Endometrium (tissue), 2 donors: ENCODE measurements around the gene PER2.

ENCODE experiments used
- FAIRE-seq: peaks from 2 replicates; lab custom pipeline; 2012; peaks lifted over from hg19 to GRCh38; lab: Jason Lieb, UNC
- donor health status: control.
- donor health status: control.

Gene PER2

GRCh38 chr2:238226698-238227586 lies 61.5 kb downstream of the PER2 start:
- FAIRE-seq, result no peak

GRCh38 chr2:238225911-238226697 lies 62.3 kb downstream of the PER2 start:
- no peak for FAIRE-seq

- no peak for FAIRE-seq
These were observed 63.3 kb downstream of the PER2 start for GRCh38 chr2:238225121-238225520.

- FAIRE-seq, result no peak
These were observed 63.9 kb downstream of the PER2 start for GRCh38 chr2:238224356-238225035.

GRCh38 chr2:238220892-238221521 lies 67.4 kb downstream of the PER2 start:
- FAIRE-seq, result no peak

GRCh38 chr2:238220274-238220891 lies 68.0 kb downstream of the PER2 start:
- no peak for FAIRE-seq

- FAIRE-seq, result no peak
These were observed 71.7 kb downstream of the PER2 start for GRCh38 chr2:238216651-238217184.

- no peak for FAIRE-seq
These were observed 81.4 kb downstream of the PER2 start for GRCh38 chr2:238207006-238207405.

GRCh38 chr2:238203973-238204683 lies 84.3 kb downstream of the PER2 start:
- FAIRE-seq, result no peak

GRCh38 chr2:238203094-238203972 lies 85.1 kb downstream of the PER2 start, which contains the start of gene ILKAP:
Gene ILKAP (minus strand): TSS chr2:238203695. CDS start chr2:238203553, 142 bp downstream.
- no peak for FAIRE-seq

- no peak for FAIRE-seq
These were observed 85.9 kb downstream of the PER2 start for GRCh38 chr2:238202326-238203093.
